HG03159 (cell line): ENCODE results near the gene B4GALT1.
A peak's percentile ranks its signal among the peaks of the same experiment; 100 is the strongest.

Experiments used
- ATAC-seq: cut with Tn5 transposase; IDR thresholded peaks from one replicate; pipeline ENCODE4 v1.9.1; 2021; ENCODE audit warnings: mild to moderate bottlenecking, moderate library complexity; ENCODE audit not compliant: unreplicated experiment

B4GALT1 gene

DNA sequence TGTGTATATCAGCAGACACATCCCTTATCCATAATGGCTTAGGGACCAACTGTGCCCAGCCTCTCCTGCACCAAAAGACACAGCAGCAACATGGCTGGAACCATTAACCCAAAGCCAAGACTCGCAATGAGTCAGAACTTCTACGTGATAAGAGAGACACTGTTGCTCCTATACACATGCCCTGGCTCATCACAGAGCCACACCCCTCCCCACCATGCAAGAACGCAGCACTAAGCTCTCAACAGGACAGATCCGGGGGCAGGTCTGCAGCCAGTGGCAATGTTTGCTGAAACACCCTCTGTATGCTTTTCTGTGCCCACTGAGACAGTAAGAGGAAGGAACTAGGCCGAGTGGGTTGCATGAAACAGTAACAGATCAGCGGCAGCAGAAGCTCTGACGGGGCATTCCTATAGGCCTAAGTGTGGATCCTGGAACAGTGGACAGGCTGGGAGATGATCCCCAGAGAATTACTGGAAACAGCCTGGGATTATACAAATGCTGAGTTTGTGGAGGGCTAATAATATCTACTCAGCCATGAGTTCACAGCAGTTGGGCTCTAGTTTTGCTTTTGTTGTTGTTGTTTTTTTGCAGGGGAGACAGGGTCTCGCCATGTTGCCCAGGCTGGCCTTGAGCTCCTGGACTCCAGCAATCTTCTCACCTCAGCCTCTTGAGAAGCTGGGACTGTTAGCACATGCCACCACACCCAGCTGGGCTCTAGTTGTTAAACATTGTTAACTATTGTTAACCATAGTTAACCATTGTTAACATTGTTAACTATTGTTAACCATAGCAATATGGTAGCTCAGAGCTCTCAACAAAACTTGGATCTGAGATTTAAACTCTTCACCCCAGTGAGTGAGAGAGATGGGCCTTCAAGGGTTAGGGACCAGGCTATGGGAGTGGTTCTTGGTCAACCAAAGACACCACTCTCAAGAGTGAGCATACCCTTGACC is 41.0 kb downstream of the B4GALT1 start:
- ATAC-seq = no peak

- ATAC-seq = no peak
Observed at GRCh38 chr9:33125461-33125860, 41.7 kb downstream of the B4GALT1 start.

DNA sequence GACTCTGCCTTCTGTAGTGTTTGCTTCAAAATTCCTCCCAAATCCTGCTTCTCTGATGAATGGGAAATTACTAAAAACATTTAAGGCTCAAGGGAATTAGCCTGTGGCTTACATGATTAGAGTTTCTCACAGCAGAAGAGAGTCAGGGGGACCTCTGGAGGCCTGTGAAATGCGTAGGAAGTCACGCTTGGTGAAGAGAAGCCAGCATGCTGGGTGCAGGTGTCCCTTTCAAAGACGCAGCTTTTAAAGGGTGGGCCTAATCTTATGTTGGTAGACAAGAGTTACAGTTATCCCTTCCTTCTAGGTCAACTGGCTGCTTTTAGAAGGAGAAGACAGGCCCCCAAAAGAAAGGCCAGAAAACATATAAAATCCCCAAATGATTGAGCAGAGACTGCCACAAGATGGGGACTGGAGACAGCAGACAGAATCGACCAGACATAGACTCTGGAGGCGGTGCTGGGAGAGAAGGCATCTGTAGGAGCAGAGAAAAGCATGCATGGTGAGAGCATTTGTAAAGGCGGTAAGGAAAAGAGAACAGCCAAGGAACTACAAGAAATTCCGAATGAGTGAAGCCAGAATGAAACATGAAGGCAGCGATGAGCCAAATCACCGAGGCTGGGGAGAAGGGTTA is 42.3 kb downstream of the B4GALT1 start:
- peak; percentile 41 for ATAC-seq

DNA sequence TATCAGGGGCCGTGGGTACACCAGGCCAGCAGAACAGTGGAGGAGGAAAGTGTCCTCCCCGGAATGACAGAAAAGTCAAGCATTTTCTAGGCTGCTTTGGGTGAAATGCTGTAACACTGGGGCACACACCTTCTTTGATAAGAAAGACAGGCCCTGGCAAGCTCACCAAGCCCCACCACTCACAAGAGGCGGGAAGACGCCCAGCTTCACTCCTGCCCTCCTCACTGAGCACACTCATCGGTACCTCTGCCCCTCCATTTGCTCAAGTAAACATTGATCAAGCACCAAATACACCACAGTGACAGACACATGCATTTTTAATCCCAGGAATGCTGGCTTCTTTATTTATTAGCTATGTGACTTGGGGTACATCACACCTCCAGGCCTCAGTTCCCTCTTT is 43.1 kb downstream of the B4GALT1 start:
- ATAC-seq = no peak

DNA sequence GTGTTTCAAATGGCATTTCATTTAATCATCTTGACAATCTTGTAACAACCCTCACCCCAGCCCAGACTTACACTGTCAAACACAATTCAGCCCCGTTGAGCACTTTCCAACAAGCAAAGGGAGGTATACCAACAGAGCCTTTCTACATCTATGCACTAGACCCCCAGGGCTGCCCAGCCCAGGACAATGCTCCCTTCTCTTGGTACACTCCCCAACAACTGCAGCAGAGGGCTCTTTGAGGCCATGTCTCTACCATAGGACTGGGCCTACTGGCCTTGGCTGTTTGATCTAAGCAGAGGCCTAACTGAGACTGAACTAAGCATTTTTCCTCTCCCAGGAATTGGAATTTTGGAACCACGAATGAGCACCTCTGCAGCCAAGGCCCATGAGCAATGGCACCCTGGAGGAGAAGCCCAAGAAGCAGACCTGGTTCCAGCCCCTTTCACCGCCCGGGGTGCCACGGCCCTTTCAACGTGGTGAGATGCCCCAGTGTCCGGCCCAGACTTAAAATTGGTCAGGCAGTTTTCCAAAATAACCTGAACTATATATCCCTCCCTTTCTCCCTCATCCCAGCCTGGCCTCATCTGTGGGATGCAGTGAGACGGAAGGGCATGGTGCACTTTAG is 43.6 kb downstream of the B4GALT1 start:
- no peak for ATAC-seq

DNA sequence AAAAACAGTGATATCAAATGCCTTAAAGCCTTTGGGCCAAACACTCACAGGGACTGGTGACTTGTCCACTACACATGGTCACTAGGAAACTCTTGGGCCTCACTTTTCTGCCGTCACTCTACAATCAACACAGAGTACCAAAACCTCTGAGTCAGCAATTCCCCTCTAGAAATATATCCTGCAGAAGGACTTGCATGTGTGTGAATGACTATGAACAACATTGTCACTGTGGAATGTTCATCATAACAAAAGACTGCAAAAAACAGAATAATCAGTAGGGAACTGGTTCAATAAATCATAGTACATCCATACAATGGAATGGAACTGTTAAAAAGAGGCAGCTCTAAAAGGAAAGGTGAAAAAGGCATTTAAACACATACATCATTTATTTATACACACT is 46.5 kb downstream of the B4GALT1 start:
- no peak for ATAC-seq

- no peak for ATAC-seq
Observed at GRCh38 chr9:33117796-33118195, 49.3 kb downstream of the B4GALT1 start.

- ATAC-seq = no peak
Observed at GRCh38 chr9:33117306-33117705, 49.8 kb downstream of the B4GALT1 start.

- no peak for ATAC-seq
Observed at GRCh38 chr9:33116860-33117259, 50.3 kb downstream of the B4GALT1 start.

DNA sequence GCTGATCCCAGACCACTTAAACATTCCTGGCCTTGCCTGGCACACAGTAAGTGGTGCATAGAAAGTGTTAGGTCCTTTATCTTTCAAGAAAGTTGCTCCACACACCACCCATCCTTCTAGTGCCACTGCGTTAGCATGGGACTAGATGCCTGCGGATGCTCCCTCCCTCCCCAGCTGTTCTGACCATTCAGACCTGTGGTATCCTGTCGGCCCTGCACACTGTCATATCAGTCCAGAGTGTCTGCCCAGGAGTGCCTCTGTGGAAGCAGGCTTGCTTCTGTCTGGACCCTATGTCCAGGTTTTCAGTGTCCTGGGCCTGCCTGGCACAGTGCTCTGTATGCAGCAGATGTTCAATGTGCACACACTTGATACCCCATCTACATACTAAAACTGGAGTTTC is 52.4 kb downstream of the B4GALT1 start:
- no peak for ATAC-seq

- ATAC-seq = no peak
Observed at GRCh38 chr9:33113799-33114547, 53.2 kb downstream of the B4GALT1 start.

DNA sequence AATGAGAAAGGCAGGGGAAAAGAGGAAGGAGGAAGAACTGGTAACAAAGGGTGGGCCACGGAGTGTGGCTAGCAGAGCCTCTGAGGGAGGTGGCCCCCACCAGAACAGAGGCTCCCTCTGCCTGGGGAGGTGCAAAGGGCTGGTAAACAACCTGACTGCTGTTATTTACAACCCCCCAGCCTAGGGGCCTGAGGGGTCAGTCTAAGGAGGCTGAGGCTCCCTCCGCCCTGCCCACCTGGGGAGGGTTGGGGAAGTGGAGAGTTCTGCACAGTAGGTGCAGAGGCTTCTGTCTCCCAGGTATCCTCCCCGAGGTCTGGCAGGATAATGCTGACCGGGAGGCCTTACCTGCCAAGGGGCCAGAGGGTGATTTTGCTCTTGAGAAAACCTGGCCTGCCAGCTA is 55.0 kb downstream of the B4GALT1 start:
- no peak for ATAC-seq

DNA sequence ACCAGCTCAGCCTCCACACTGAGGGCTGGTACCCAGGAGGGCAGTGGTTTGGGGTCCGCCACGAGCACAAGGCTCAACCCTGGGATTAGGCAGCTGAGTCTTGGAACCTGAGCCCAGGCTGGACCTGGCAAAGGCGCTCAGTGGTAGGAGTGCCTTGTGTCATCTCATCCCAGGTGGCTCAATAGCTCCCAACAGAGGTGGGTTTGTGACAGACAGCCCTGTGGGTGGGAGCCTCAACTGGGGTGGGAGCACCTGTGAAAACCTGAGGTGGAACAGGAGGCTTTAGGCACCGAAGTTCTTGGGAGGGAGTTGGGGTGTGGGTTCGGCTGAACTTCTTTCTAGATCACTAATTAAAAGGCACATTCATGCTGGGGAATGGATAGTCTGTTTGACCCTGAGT is 55.5 kb downstream of the B4GALT1 start:
- ATAC-seq = no peak

DNA sequence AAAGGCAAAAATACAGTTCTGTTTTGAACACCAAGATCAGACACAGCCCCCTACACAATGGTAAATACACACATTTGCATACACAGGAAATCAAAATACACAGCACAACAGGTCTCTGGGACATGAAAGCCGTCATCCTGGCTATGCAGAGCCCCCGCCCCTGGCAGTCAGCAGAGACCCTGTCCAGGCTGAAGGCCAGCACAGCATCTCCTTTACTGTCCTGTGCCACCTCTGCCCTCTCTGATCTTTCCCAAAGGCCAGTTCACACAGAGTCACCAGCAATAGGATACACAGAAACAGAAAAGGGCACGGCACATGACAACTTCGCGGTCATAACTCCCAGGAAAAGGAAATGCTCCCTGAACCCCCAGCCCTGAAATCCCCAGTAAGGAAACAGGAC is 56.5 kb downstream of the B4GALT1 start:
- ATAC-seq = no peak

DNA sequence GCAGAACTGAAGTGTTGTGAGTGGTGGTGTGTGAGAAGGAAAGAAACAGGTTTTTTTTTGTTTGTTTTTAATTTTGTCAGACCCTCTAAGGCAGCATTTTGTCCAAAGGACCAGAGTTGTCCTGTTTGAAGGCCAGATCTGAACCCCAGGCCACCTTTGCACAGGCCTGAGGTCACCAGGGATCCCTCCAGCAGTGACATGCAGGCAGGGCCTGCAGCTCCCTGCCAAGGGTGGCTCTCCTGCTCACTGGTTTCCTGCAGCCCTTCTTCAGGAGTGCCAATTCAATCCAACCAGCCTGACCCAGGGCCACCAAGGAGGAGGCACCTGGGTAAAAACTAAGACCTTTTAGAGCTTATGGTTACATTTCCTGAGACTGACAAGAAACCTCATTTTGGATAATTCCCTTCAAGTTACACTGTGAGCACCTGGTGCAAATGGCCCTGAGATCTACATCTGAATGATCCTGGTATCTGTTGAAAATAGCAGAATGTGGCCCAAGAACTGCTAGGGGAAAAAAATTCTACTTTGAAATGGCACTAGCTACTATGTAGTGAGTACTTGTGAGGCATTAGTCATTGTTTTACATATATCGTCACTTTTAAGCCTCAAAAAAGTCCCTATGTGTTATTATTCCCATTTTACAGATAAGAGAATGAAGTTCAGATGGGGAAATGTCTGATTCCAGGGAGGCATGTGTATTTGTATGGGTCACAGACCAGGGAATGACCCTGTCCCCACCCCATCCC is 57.1 kb downstream of the B4GALT1 start:
- no peak for ATAC-seq

GRCh38 chr9:33109097-33109496 is 58.0 kb downstream of the B4GALT1 start:
- no peak for ATAC-seq

- no peak for ATAC-seq
Observed at GRCh38 chr9:33108472-33108871, 58.7 kb downstream of the B4GALT1 start.

GRCh38 chr9:33107762-33108161 is 59.4 kb downstream of the B4GALT1 start:
- ATAC-seq = no peak

DNA sequence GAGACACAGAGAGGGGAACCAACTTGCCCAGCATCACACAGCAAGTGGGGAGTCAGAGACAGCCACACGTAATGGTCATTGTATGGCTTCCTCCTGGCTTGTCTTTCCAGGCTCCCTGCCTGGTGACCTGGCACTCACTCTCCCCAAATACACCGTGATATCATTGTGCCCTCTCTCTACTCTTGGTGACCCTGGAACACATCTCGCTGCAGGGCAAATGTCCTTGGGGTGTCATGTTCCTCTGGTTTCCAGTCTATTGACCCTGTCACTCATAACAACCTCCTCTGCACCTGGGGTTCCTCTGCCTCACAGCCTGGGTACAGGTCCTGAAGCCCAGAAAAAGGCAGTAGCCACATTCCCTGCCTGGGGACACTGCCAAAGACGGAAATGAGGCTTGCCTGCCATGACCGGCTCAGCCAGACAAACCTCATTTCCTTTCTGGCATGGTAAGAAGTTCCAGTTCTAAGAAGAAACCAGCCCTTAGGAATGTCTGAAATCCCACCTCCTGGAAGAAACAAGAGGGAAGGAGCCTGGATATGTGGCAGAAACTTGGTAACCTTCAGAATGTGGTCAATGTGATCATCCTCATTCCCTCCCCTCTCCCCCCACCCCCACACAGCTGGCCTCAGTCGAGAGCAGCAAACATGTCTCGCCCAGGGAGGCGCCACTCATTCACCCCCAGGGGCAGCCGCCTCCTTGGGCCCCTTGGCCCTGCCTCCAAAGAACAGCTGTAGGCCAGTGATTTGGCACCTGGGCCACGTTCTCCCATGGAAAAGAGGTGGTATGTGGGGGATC is 60.1 kb downstream of the B4GALT1 start:
- ATAC-seq = no peak

GRCh38 chr9:33106372-33106771 is 60.8 kb downstream of the B4GALT1 start:
- ATAC-seq = no peak
